HepG2 (cell line): ENCODE data around the gene ACSL4. TPM values are rescaled to one million over a fixed set of nuclear protein-coding genes. Genes with fewer than 3 reads are reported as not detected.
"Not testable (repeated sequence)": the region's sequence is repeated elsewhere in the genome, so short reads cannot be mapped to it uniquely, and the experiment has no call there.

Source experiments
- ATAC-seq: fragments of 200-7000 bp; cut with Tn5 transposase; 3 replicates; pipeline ENCODE4 v1.9.1; 2020; ENCODE audit warnings: mild to moderate bottlenecking, moderate library complexity
- BruUV-seq: library from RNA; stranded (reverse); fragments of 400-500 nt; replicated peaks from 2 replicates; lab custom pipeline; 2021; lab: Mats Ljungman, UMichigan
- CTCF ChIA-PET: fragments of 300-600 bp; formaldehyde crosslinking; extraction: SDS; loops from one replicate; lab custom pipeline; 2021; ENCODE audit warnings: low total read pairs, inconsistent platforms, low intra/inter-chr PET ratio; lab: Yijun Ruan, JAX
- POLR2A ChIA-PET: fragments of 350-600 bp; sonication (Branson Sonifier 250); formaldehyde crosslinking; loops from one replicate; lab custom pipeline; 2020; ENCODE audit warnings: antibody characterized with exemption, inconsistent platforms; lab: Yijun Ruan, JAX
- DNase-seq: peaks from one replicate; pipeline ENCODE4 v3.0.0-alpha.2; 2015; ENCODE audit warnings: low spot score
- FAIRE-seq: peaks from 3 replicates; lab custom pipeline; 2011; peaks lifted over from hg19 to GRCh38; lab: Jason Lieb, UNC
- H2AFZ ChIP-seq: one replicate; pipeline ENCODE4 v1.6.1; 2011; ENCODE audit warnings: low read length, inconsistent platforms
- H3K27ac ChIP-seq: fragments of 300-600 bp; 3 replicates; pipeline ENCODE4 v1.8.0; 2011; ENCODE audit warnings: mixed run types, mild to moderate bottlenecking, mixed read lengths, low read length, inconsistent platforms; ENCODE audit not compliant: insufficient read depth; ENCODE audit errors: extremely low read length
- H3K27me3 ChIP-seq, 2 experiments: fragments of 200-600 bp in 1 of 2; 2 replicates in 1 of 2; 3 replicates in 1 of 2; pipeline versions ENCODE4 v1.6.0 to v1.8.0; 2011; ENCODE audit warnings: low read length in 2 of 2, mild to moderate bottlenecking in 2 of 2, moderate library complexity in 2 of 2, inconsistent platforms in 1 of 2; ENCODE audit not compliant: insufficient read depth in 2 of 2, control insufficient read depth in 1 of 2
- H3K36me3 ChIP-seq, 2 experiments: fragments of 200-600 bp in 1 of 2; replicated peaks in 1 of 2; 2 replicates in 1 of 2; 3 replicates in 1 of 2; pipeline versions ENCODE4 v1.5.1 to v1.8.0; 2011; ENCODE audit warnings: low read length in 2 of 2, inconsistent platforms in 1 of 2; ENCODE audit not compliant: insufficient read depth in 2 of 2, control insufficient read depth in 1 of 2
- H3K4me1 ChIP-seq: 2 replicates; pipeline ENCODE4 v1.5.1; 2012; ENCODE audit warnings: low read length, inconsistent platforms; ENCODE audit not compliant: insufficient read depth
- H3K4me2 ChIP-seq: 2 replicates; pipeline ENCODE4 v1.6.0; 2011; ENCODE audit warnings: low read depth, low read length, inconsistent platforms
- H3K4me3 ChIP-seq, 3 experiments: fragments of 200-600 bp in 1 of 3; sonication (generic), shearing (Covaris generic) in 1 of 3; replicated peaks in 1 of 3; 2 replicates each; pipeline ENCODE4 v1.5.1; 2011 to 2016; ENCODE audit warnings: low read length in 3 of 3, inconsistent platforms in 2 of 3, low read depth in 2 of 3, mild to moderate bottlenecking in 2 of 3, control low read depth in 1 of 3, mixed read lengths in 1 of 3; ENCODE audit not compliant: insufficient read depth in 1 of 3
- H3K79me2 ChIP-seq: one replicate; pipeline ENCODE4 v1.6.1; 2011; ENCODE audit warnings: low read length, inconsistent platforms; ENCODE audit not compliant: insufficient read depth
- H3K9ac ChIP-seq: 2 replicates; pipeline ENCODE4 v1.6.0; 2011; ENCODE audit warnings: mild to moderate bottlenecking, low read depth, low read length, inconsistent platforms; ENCODE audit not compliant: insufficient read depth
- H3K9me3 ChIP-seq: 2 replicates; pipeline ENCODE4 v1.5.1; 2012; ENCODE audit warnings: mild to moderate bottlenecking, low read length
- H4K20me1 ChIP-seq: 2 replicates; pipeline ENCODE4 v1.6.0; 2011; ENCODE audit warnings: inconsistent platforms, mild to moderate bottlenecking, low read length, moderate library complexity; ENCODE audit not compliant: insufficient read depth
- AGO1 ChIP-seq: fragments of 200-400 bp; formaldehyde crosslinking; IDR thresholded peaks from 2 replicates; pipeline ENCODE4 v1.6.1; 2017; ENCODE audit warnings: mild to moderate bottlenecking, low read depth, low read length, moderate library complexity; ENCODE audit not compliant: poor library complexity, severe bottlenecking
- BRCA1 ChIP-seq: sonication (generic); formaldehyde crosslinking; IDR thresholded peaks from 2 replicates; pipeline ENCODE4 v1.4.0; 2020; ENCODE audit warnings: missing genetic modification reagents
- CBX2 ChIP-seq, 2 experiments: fragments of 200-600 bp in 1 of 2; sonication (generic); formaldehyde crosslinking in 1 of 2; IDR thresholded peaks; 2 replicates each; pipeline versions ENCODE4 v1.7.0 to v1.8.1; 2018 to 2022; ENCODE audit warnings: low read depth in 2 of 2, low read length in 1 of 2, mild to moderate bottlenecking in 1 of 2, missing genetic modification reagents in 1 of 2
- HOXA3 ChIP-seq: sonication (generic); formaldehyde crosslinking; IDR thresholded peaks from 2 replicates; pipeline ENCODE4 v1.5.0; 2020; ENCODE audit warnings: missing genetic modification reagents
- NFKBIZ ChIP-seq: IDR thresholded peaks from 2 replicates; pipeline ENCODE4 v1.6.1; 2018; ENCODE audit warnings: missing genetic modification reagents, missing compliant biosample characterization
- POLR2G ChIP-seq: fragments of 200-400 bp; formaldehyde crosslinking; IDR thresholded peaks from 2 replicates; pipeline ENCODE4 v1.6.1; 2018; ENCODE audit warnings: mild to moderate bottlenecking, low read depth, low read length, moderate library complexity
- RBM22 ChIP-seq: fragments of 200-400 bp; formaldehyde crosslinking; optimal IDR thresholded peaks from 2 replicates; pipeline ENCODE3; 2017; ENCODE audit warnings: mild to moderate bottlenecking, low read length, moderate library complexity
- RNF2 ChIP-seq: fragments of 450-650 bp; conservative IDR thresholded peaks from 2 replicates; pipeline ENCODE4 v1.6.1; 2016; ENCODE audit warnings: low read depth
- SALL2 ChIP-seq: sonication (generic); formaldehyde crosslinking; IDR thresholded peaks from 2 replicates; pipeline ENCODE4 v1.8.1; 2023; ENCODE audit warnings: mild to moderate bottlenecking, missing genetic modification reagents, inconsistent platforms
- SETDB1 ChIP-seq: sonication (generic); formaldehyde crosslinking; IDR thresholded peaks from 2 replicates; pipeline ENCODE4 v1.5.1; 2020; ENCODE audit warnings: missing genetic modification reagents, mild to moderate bottlenecking, borderline replicate concordance
- SOX6 ChIP-seq, 2 experiments: fragments of 450-650 bp in 1 of 2; sonication (generic) in 1 of 2; formaldehyde crosslinking in 1 of 2; IDR thresholded peaks; 2 replicates each; pipeline versions ENCODE4 v1.4.0 to v1.6.1; 2017 to 2020; ENCODE audit warnings: antibody characterized with exemption in 1 of 2, mild to moderate bottlenecking in 1 of 2, missing genetic modification reagents in 1 of 2
- SRSF1 ChIP-seq: fragments of 200-400 bp; formaldehyde crosslinking; optimal IDR thresholded peaks from 2 replicates; pipeline ENCODE3; 2017; ENCODE audit warnings: mild to moderate bottlenecking, low read depth, low read length, moderate library complexity
- SYNCRIP ChIP-seq: fragments of 200-400 bp; formaldehyde crosslinking; IDR thresholded peaks from 2 replicates; pipeline ENCODE4 v1.6.1; 2018; ENCODE audit warnings: mild to moderate bottlenecking, low read depth, low read length; ENCODE audit not compliant: insufficient read depth
- TAF1 ChIP-seq: sonication (generic); formaldehyde crosslinking; IDR thresholded peaks from 2 replicates; pipeline ENCODE4 v1.4.0; 2020; ENCODE audit warnings: missing genetic modification reagents
- TEAD2 ChIP-seq: sonication (generic); formaldehyde crosslinking; IDR thresholded peaks from 2 replicates; pipeline ENCODE4 v1.9.0; 2021; ENCODE audit warnings: missing genetic modification reagents
- ZNF124 ChIP-seq: sonication (generic); formaldehyde crosslinking; IDR thresholded peaks from 2 replicates; pipeline ENCODE4 v1.4.0; 2020; ENCODE audit warnings: missing genetic modification reagents
- ZNF225 ChIP-seq: sonication (generic); formaldehyde crosslinking; IDR thresholded peaks from 2 replicates; pipeline ENCODE4 v1.4.0; 2020; ENCODE audit warnings: mild to moderate bottlenecking, missing genetic modification reagents
- ZSCAN30 ChIP-seq: sonication (generic); formaldehyde crosslinking; IDR thresholded peaks from 2 replicates; pipeline ENCODE4 v1.5.0; 2020; ENCODE audit warnings: mild to moderate bottlenecking, missing genetic modification reagents
- WGBS: methylation state at CpG from one replicate; pipeline ENCODE4 v1.1.6; 2017; ENCODE audit warnings: low lambda C conversion rate; 5-methylcytosine and 5-hydroxymethylcytosine counted together
- in situ Hi-C: cut with HindIII; loops from 2 replicates; pipeline ENCODE4 v1.10.0; 2017; ENCODE audit warnings: low pct_unique_long_range_greater_than_20kb; ENCODE audit not compliant: extremely low pct_ligation_motif_present
- intact Hi-C: fragments of 100-400 bp; cut with micrococcal nuclease; formaldehyde crosslinking; loops from one replicate; pipeline ENCODE4 v1.10.0; 2022; ENCODE audit not compliant: unreplicated experiment
- polyA plus RNA-seq, 8 experiments: library from polyadenylated mRNA; depleted of rRNA in 3 of 8; stranded (reverse) in 7 of 8; unstranded in 1 of 8; fragments of >200 nt; fragmentation: Illumina TruSeq in 4 of 8; extraction: Trizol in 4 of 8; gene quantifications; 2 replicates each; pipeline versions ENCODE4 v1.2.1 to v1.2.3, GENCODE V29; 2011 to 2016; ENCODE audit warnings: low read depth in 4 of 8, missing spikeins in 1 of 8, mixed read lengths in 1 of 8; ENCODE audit not compliant: insufficient read depth in 1 of 8
- total RNA-seq, 5 experiments: library from RNA; depleted of rRNA; stranded (reverse); fragments of >200 nt; fragmentation: Illumina TruSeq; extraction: Trizol; gene quantifications; 2 replicates each; pipeline ENCODE4 v1.2.3, GENCODE V29; 2016; ENCODE audit warnings: low read depth in 1 of 5

ACSL4 gene
- total and polyA plus RNA-seq, 2 of the 13 experiments (the other 11 are each of a cell fraction or from before 2014, with no cell fraction given): 207 to 316 TPM

GRCh38 chrX:109654516-109655109 lies 78.4 kb downstream of the ACSL4 start (continued):
- no peak for TF ChIP-seq SRSF1
- peak; percentile 94 for TF ChIP-seq RBM22
- TF ChIP-seq TEAD2 (CRISPR knock-in tag): no peak
- TF ChIP-seq ZNF124: no peak
- TF ChIP-seq AGO1: no peak
- TF ChIP-seq SYNCRIP: no peak
- no peak for TF ChIP-seq ZNF225 (CRISPR knock-in tag)
- no peak for TF ChIP-seq RNF2
- TF ChIP-seq SOX6 (IDR thresholded peaks at IDR 0.05): no peak
- TF ChIP-seq SOX6 (CRISPR knock-in tag; IDR thresholded peaks at IDR 0.05): no peak
- no peak for TF ChIP-seq NFKBIZ
- 0 out of 2 replicates have a peak, but pooled peaks have one; percentile 27 for TF ChIP-seq POLR2G
- no peak for TF ChIP-seq TAF1
- no peak for TF ChIP-seq CBX2 (IDR thresholded peaks at IDR 0.05; ENCODE audit: low read depth, low read length)
- TF ChIP-seq CBX2 (CRISPR knock-in tag; IDR thresholded peaks at IDR 0.05; ENCODE audit: low read depth): no peak
- TF ChIP-seq SETDB1: no peak
- no peak for TF ChIP-seq BRCA1 (CRISPR knock-in tag)
- no peak for TF ChIP-seq SALL2 (CRISPR knock-in tag)
- no peak for TF ChIP-seq HOXA3 (CRISPR knock-in tag)
- no peak for TF ChIP-seq ZSCAN30 (CRISPR knock-in tag)
- TF ChIP-seq, all 625 proteins: peak for 3

DNA sequence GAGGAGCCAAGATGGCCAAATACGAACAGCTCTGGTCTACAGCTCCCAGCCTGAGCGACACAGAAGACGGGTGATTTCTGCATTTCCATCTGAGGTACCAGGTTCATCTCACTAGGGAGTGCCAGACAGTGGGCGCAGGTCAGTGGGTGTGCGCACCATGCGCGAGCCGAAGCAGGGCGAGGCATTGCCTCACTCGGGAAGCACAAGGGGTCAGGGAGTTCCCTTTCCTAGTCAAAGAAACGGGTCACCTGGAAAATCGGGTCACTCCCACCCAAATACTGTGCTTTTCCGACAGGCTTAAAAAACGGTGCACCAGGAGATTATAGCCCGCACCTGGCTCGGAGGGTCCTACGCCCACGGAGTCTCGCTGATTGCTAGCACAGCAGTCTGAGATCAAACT lies 88.4 kb downstream of the ACSL4 start:
- H3K4me2 ChIP-seq, FAIRE-seq, ATAC-seq, H3K27me3 ChIP-seq, in situ Hi-C loops, H3K4me3 ChIP-seq, BruUV-seq, H3K9me3 ChIP-seq, intact Hi-C loops, H3K9ac ChIP-seq, DNase-seq, POLR2A ChIA-PET, H3K79me2 ChIP-seq, H3K27ac ChIP-seq, H3K4me1 ChIP-seq, CTCF ChIA-PET, H3K36me3 ChIP-seq, H2AFZ ChIP-seq: not testable (repeated sequence)
- 100% methylated on average over 4 of the region's 19 CpGs for WGBS
- peaks cover 26% of the 10 kb centered on the region; the same call in 1 of the 2 replicates for H4K20me1 ChIP-seq
